ENCODE measurements around the gene COQ4.

DNA sequence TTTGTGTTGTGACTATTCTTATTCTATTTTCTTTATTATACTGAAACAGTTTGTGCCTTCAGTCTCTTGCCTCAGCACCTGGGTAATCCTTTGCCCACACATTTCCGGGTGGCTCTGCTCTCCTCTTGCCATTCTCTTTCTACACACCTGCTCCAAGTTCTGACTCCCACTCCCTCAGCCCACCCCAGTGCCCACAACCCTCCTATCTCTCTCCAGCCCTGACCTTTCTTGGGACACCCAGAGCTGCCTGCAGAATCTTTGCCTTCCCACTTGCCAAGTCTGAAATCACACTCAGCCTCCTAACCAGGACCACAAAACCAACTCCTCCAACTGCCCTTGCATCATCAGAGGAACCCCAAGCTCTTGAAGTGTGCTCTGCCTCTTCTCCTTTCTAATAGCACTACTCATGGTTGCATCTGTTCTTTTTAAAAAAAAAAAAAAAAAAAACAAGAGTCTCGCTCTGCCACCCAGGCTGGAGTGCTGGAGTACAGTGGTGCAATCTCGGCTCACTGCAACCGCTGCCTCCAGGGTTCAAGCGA is 42.5 kb upstream of the COQ4 start:
- TF ChIP-seq POLR2AphosphoS5 (IDR thresholded peaks at IDR 0.05; ENCODE audit: low read depth, low read length) (no peak), EGR1 (IDR thresholded peaks at IDR 0.05; ENCODE audit: low read depth) (no peak), EZH2 (IDR thresholded peaks at IDR 0.05) (no peak), FOSL1 (IDR thresholded peaks at IDR 0.05; ENCODE audit: low read depth) (no peak), POLR2A (IDR thresholded peaks at IDR 0.05; ENCODE audit: borderline replicate concordance, extremely low read depth, insufficient read depth, insufficient read length) (no peak), JUND (IDR thresholded peaks at IDR 0.05) (no peak), EZH2phosphoT487 (IDR thresholded peaks at IDR 0.05; ENCODE audit: borderline replicate concordance) (no peak), ZNF274 (IDR thresholded peaks at IDR 0.05; ENCODE audit: low read depth, low read length) (no peak), YY1 (IDR thresholded peaks at IDR 0.05; ENCODE audit: extremely low read depth, insufficient replicate concordance, low read depth, low read length) (no peak)
- TF ChIP-seq, protein P1, sequence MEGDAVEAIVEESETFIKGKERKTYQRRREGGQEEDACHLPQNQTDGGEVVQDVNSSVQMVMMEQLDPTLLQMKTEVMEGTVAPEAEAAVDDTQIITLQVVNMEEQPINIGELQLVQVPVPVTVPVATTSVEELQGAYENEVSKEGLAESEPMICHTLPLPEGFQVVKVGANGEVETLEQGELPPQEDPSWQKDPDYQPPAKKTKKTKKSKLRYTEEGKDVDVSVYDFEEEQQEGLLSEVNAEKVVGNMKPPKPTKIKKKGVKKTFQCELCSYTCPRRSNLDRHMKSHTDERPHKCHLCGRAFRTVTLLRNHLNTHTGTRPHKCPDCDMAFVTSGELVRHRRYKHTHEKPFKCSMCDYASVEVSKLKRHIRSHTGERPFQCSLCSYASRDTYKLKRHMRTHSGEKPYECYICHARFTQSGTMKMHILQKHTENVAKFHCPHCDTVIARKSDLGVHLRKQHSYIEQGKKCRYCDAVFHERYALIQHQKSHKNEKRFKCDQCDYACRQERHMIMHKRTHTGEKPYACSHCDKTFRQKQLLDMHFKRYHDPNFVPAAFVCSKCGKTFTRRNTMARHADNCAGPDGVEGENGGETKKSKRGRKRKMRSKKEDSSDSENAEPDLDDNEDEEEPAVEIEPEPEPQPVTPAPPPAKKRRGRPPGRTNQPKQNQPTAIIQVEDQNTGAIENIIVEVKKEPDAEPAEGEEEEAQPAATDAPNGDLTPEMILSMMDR (IDR thresholded peaks at IDR 0.05 in 2 of 3, conservative IDR thresholded peaks at IDR 0.05 in 1 of 3; ENCODE audit: borderline replicate concordance in 1 of 3, insufficient read depth in 1 of 3, low read depth in 2 of 3, low read length in 2 of 3) = no peak
- TF ChIP-seq, protein P2, sequence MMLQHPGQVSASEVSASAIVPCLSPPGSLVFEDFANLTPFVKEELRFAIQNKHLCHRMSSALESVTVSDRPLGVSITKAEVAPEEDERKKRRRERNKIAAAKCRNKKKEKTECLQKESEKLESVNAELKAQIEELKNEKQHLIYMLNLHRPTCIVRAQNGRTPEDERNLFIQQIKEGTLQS (IDR thresholded peaks at IDR 0.05) = no peak
- TF ChIP-seq, protein P3, sequence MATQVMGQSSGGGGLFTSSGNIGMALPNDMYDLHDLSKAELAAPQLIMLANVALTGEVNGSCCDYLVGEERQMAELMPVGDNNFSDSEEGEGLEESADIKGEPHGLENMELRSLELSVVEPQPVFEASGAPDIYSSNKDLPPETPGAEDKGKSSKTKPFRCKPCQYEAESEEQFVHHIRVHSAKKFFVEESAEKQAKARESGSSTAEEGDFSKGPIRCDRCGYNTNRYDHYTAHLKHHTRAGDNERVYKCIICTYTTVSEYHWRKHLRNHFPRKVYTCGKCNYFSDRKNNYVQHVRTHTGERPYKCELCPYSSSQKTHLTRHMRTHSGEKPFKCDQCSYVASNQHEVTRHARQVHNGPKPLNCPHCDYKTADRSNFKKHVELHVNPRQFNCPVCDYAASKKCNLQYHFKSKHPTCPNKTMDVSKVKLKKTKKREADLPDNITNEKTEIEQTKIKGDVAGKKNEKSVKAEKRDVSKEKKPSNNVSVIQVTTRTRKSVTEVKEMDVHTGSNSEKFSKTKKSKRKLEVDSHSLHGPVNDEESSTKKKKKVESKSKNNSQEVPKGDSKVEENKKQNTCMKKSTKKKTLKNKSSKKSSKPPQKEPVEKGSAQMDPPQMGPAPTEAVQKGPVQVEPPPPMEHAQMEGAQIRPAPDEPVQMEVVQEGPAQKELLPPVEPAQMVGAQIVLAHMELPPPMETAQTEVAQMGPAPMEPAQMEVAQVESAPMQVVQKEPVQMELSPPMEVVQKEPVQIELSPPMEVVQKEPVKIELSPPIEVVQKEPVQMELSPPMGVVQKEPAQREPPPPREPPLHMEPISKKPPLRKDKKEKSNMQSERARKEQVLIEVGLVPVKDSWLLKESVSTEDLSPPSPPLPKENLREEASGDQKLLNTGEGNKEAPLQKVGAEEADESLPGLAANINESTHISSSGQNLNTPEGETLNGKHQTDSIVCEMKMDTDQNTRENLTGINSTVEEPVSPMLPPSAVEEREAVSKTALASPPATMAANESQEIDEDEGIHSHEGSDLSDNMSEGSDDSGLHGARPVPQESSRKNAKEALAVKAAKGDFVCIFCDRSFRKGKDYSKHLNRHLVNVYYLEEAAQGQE (IDR thresholded peaks at IDR 0.05; ENCODE audit: low read depth) = no peak

Measured in HCT116 (cell line).